ENCODE measurements around the gene HDLBP.

- TF ChIP-seq SIX5 (IDR thresholded peaks at IDR 0.05; ENCODE audit: low read depth, low read length, severe bottlenecking) (no peak), NFIC (IDR thresholded peaks at IDR 0.05; ENCODE audit: low read depth, low read length) (no peak)
These were observed 119.9 kb downstream of the HDLBP start for GRCh38 chr2:241195506-241196130.

Data from GM12878 (cell line).